ENCODE measurements around the gene KRTAP10-6.
"Not testable (repeated sequence)": the region's sequence is repeated elsewhere in the genome, so short reads cannot be mapped to it uniquely, and the experiment has no call there.

The KRTAP10-6 gene

DNA sequence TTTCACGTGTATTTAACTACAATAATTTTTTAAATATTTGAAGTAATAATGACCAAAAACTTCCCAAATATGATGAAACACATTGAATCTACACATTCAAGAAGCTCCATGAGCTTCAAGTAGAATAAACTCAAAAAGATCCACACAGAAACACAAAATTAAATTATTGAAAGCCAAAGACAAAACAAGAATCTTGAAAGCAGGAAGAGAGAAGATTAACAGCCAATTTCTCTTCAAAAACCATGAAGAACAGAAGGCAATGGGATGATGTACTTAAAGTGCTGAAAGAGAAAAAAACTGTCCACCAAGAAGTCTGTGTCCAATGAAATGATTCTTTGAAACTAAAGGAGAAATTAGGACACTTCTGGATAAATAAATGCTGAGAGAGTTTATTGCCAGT lies 39.8 kb upstream of the KRTAP10-6 start:
- no peak for TF ChIP-seq ZFX (IDR thresholded peaks at IDR 0.05; ENCODE audit: borderline replicate concordance)
- TF ChIP-seq, protein P1, sequence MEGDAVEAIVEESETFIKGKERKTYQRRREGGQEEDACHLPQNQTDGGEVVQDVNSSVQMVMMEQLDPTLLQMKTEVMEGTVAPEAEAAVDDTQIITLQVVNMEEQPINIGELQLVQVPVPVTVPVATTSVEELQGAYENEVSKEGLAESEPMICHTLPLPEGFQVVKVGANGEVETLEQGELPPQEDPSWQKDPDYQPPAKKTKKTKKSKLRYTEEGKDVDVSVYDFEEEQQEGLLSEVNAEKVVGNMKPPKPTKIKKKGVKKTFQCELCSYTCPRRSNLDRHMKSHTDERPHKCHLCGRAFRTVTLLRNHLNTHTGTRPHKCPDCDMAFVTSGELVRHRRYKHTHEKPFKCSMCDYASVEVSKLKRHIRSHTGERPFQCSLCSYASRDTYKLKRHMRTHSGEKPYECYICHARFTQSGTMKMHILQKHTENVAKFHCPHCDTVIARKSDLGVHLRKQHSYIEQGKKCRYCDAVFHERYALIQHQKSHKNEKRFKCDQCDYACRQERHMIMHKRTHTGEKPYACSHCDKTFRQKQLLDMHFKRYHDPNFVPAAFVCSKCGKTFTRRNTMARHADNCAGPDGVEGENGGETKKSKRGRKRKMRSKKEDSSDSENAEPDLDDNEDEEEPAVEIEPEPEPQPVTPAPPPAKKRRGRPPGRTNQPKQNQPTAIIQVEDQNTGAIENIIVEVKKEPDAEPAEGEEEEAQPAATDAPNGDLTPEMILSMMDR (IDR thresholded peaks at IDR 0.05) = no peak
- H3K27ac ChIP-seq = no peak overlapping the region

DNA sequence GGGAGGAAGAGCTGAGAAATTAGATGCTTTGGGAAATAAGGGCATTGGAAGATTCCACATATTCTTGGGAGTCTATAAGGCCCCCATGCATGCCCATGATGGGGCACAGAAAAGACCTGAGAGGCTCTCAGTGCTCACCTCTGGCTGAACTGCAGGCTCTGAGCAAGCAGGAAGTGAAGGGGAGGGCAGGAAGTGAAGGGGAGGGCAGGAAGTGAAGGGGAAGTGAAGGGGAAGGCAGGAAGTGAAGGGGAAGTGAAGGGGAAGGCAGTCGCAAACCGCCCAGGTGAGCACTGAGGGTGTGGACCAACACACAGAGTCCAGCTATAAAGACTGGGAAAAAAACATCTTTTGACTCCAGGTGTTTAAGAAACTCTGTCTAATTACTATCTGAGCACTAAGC lies 38.1 kb upstream of the KRTAP10-6 start:
- TF ChIP-seq ZFX (IDR thresholded peaks at IDR 0.05; ENCODE audit: borderline replicate concordance) = no peak
- TF ChIP-seq, protein P1 (IDR thresholded peaks at IDR 0.05) = no peak
- no peak overlapping the region for H3K27ac ChIP-seq

DNA sequence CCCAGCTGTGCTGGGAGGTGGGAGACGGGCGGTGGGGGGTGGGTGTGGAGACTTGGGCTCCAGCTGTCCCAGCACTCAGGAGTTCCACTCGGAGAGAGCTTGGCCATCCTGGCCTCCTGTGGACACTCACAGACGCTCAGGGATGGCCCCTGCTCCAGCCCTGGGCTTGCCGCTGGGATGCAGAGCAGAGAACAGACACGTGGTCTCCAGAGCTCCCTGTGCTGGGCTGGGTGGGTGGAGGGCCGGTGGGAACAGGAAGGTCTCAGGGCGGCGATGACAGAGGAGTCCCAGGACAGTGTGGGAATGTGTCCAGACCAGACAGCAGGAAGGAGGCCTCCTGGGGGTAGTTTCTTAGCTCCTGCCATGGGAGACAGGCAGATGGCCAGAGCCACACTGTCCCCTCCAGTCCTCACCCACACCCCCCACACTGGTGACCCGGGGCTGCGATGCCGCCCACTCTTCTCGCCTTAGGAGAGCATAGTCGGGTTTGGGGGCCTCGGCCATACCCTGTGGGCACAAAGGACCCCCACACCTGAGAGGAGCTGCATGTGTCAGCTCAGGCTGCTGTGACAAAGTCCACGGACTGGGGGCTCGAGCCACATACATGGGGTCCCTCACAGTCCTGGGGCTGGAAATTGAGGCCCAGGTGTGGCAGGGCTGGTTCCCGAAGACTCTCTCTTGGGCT lies 36.5 kb upstream of the KRTAP10-6 start:
- no peak overlapping the region for H3K27ac ChIP-seq
- no peak for TF ChIP-seq ZFX (IDR thresholded peaks at IDR 0.05; ENCODE audit: borderline replicate concordance)
- TF ChIP-seq, protein P1 (IDR thresholded peaks at IDR 0.05) = no peak

DNA sequence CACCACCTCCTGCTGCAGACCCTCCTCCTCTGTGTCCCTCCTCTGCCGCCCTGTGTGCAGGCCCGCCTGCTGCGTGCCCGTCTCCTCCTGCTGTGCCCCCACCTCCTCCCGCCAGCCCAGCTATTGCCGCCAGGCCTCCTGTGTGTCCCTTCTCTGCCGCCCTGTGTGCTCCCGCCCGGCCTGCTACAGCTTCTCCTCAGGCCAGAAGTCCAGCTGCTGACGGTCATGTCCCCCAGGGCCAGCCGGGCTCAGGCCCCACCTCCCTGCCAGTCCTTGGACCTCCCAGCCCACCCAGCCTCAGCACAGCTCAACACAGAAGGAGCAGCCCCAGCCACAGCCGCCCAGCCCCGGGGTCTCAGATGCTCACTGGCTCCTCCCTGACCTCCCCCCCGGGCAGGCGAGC lies 35.5 kb upstream of the KRTAP10-6 start:
- not testable (repeated sequence) for H3K27ac ChIP-seq

DNA sequence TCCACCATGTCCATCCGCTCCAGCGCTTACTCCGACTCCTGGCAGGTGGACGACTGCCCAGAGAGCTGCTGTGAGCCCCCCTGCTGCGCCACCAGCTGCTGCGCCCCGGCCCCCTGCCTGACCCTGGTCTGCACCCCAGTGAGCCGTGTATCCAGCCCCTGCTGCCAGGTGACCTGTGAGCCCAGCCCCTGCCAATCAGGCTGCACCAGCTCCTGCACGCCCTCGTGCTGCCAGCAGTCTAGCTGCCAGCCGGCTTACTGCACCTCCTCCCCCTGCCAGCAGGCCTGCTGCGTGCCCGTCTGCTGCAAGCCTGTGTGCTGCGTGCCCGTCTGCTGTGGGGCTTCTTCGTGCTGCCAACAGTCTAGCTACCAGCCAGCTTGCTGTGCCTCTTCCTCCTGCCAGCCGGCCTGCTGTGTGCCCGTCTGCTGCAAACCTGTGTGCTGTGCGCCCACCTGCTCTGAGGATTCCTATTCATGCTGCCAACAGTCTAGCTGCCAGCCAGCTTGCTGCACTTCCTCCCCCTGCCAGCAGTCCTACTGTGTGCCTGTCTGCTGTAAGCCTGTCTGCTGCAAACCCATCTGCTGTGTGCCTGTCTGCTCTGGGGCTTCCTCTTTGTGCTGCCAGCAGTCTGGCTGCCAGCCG lies 35.0 kb upstream of the KRTAP10-6 start:
- not testable (repeated sequence) for H3K27ac ChIP-seq

DNA sequence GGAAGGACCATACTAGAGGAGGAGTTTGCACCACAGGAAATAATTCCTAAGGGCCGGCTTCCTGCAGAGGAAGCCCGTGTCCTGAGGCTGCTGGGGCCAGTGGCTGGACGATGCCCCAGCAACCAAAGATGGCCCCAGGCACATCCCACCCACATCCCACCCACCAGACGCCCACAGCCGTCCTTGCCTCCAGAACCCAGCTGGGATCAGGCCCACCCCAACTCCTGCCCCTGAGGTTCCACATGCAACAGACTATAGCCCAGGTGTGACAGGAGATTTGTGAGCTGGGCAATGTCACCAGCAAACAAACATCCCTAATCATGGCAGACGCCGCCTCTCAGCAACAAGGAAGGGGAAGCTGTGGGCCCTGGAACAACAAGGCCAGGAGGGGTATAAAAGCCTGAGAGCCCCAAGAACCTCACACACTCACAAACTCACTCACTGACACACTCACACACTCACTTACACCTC lies 34.4 kb upstream of the KRTAP10-6 start, which contains the start of gene KRTAP10-9:
KRTAP10-9 (plus strand) TSS at position 421 of the 471 bp plus-strand sequence. CDS start 79 bp downstream, outside the sequence.
- no peak within 1 kb of the TSS for H3K27ac ChIP-seq
- TF ChIP-seq ZFX (IDR thresholded peaks at IDR 0.05; ENCODE audit: borderline replicate concordance) = no peak
- TF ChIP-seq, protein P1 (IDR thresholded peaks at IDR 0.05) = no peak

DNA sequence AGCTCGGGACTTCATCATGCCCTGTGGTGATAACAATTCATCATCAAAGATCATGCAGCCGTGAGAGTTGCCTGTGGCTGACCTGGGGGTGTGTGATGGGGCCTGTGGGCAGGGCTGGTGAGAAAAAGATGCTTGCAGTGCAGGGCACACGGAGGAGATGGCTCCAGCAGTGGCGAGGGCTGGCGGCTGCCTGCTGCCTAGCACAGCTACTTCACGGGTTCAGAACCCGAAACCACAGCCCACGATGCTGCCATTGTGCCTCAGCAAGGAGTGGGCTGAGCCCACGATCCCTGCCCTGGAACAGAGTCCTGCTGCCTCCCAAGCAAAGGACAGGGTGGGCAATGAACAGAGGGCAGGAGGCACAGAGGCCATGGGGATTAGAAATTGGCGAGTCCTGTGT lies 34.0 kb upstream of the KRTAP10-6 start:
- no peak overlapping the region for H3K27ac ChIP-seq
- TF ChIP-seq, protein P1 (IDR thresholded peaks at IDR 0.05) = no peak
- TF ChIP-seq ZFX (IDR thresholded peaks at IDR 0.05; ENCODE audit: borderline replicate concordance) = no peak

DNA sequence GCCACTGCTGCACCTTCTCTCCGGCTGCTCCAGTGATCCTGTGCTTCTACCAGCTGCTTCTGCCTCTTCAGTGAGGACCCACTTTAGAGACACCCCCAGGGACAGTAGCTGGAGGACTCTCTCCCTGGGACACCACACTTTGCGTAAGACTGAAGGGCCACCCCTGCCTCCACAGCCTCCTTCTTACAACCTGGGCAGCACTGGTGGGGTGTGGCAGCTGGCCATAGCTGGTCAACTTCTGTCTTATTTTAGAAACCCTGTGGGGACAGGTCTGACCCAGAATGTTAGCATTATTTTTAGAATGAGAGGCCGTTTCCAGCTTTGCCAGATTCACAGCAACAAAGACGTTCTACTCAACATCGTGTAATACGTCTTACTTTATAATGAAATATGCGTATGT lies 33.5 kb upstream of the KRTAP10-6 start:
- H3K27ac ChIP-seq = no peak overlapping the region
- TF ChIP-seq, protein P1 (IDR thresholded peaks at IDR 0.05) = no peak

All from 22Rv1 (cell line).